HL-60/S4 treated with phorbol 12-myristate 13-acetate at 8.2 ng/mL for 4 days and 3 days (cell line): ENCODE results near the gene CST2.
"Not testable (repeated sequence)": the region's sequence is repeated elsewhere in the genome, so short reads cannot be mapped to it uniquely, and the experiment has no call there.

Source experiments
- in situ Hi-C: fragments of 300-500 bp; cut with MboI; formaldehyde crosslinking; loops from 2 replicates; pipeline ENCODE4 v1.15.0; 2022; ENCODE audit warnings: low sequenced_read_pairs

The CST2 gene

DNA sequence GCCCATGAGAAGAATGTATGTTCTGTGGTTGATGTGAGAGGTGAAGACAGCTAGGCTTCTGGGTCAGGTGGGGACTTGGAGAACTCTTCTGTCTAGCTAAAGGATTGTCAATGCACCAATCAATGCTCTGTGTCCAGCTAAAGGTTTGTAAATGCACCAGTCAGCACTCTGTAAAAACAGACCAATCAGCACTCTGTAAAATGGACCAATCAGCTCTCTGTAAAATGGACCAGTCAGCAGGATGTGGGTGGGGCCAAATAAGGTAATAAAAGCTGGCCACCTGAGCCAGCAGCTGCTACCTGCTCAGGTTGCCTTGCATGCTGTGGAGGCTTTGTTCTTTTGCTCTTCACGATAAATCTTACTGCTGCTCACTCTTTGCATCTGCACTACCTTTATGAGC is 15.0 kb downstream of the CST2 start:
- in situ Hi-C loops = not testable (repeated sequence)

DNA sequence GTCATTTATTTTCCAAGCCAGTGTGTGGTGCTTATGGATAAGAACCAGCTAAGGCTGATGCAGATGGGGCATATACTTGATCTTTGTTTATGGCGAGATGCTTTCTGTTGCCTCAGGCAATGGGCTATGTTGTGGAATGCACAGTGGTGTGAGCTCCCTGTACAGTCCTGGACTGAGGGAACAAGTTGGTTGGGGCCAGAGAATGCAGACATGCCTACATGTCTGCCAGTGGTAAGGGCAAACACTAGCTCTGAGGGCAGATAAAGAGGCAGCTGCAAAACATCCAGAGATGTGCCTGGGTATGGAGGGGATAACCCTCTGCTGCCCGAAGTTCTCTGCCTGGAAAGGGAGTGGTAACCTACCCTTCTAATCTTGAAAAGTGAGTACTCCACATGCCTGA is 16.2 kb downstream of the CST2 start:
- in situ Hi-C loops = not testable (repeated sequence)

DNA sequence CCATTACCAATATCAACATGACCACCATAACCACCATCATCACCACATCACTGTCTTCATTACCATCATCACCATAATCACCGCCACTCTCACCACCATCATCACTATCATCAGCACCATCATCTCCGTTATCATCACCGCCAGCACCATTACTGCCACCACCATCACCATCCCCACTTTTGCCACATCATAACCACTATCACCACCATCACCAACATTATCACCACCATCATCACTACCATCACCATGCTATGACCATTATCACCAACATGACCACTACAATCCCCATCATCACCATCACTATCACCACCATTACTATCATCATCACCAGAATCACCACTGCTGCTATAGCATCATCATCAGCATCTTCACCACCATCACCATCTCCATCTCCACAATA is 25.7 kb downstream of the CST2 start:
- in situ Hi-C loops = no loop called here

DNA sequence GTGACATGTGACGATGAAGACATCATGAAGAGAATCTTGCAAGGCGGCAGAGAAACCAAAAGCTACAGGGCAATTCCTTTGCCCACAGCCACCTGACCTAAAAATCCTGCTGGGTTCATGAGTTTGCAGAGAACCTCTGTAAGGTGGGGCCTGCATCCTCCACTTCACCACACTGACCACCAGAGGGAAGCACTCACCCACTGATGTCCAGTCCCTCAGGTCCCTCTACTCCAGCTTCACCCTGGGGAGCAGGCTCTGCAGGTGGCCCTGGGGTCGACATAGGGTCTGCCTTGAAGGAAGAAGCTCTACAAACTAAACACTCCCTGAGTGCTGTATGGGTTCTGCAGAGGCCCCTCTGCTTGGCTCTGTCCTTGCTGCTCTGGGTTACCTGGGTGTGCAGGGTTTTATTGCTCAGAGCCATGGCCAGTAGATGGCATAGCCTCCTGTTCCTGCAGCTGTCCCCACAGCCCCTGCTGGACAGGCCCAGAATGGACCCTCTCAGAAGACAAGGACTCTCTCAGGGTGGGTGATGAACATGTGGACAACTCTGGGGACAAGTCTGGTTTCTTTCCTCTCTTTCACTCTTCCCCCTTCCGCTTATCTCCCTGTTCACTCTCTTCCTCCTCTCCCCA is 27.2 kb downstream of the CST2 start:
- in situ Hi-C loops = not testable (repeated sequence)

DNA sequence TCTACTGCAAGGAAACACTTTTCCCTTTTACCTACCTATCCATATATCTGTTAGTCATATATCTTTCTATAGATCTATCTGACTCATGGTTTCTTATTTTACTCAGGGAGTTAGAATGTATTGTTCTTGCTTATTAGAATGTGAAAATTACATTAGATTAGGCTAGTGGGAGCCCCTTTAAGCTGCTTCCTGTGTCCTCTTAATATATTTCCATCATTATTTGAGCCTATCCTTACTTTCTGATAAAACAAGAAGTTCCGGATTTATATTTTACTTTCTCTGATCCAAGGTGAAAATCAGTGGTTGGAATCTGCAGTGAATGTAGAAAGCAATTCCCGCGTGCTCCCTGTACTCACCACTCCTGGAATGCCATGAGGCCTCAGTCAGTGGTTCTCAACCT is 31.0 kb downstream of the CST2 start:
- in situ Hi-C loops = no loop called here

DNA sequence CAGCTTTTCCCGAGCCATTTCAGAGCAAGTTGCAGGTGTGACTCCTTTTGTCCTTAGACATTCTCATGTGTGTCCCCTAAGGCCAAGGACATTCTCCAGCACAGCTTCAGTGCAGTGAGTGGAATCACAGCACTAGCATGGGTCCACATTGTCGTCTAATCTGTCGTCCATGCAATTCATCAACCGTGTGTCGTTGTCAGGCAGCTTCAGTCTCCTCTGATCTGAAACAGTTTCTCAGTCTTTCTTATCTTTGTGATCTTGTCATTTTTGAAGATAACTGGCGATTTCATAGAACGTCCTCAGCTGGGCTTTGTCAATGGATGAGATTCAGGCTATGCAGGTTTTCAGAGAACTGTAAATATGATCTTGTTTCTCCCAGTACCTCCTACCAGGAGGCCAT is 31.7 kb downstream of the CST2 start:
- in situ Hi-C loops = no loop called here

DNA sequence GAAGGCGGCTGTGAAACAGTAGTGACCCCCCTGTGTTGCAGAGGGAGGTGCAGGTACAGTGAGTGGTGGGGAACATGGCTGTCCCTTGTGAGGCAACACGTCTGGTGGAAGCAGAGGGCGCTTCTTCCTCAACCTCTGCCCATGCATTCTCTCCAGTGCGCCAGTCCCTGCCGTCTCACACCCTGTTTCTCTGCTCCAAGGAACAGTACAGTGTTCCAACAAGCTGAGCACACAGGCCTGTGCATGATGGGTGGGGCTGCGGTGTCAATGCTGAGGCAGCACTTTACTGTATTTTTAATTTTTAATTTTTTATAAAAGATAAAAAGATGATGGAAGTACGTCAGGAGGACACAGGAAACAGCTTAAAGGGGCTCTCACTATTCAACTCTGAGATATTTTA is 32.5 kb downstream of the CST2 start:
- in situ Hi-C loops = no loop called here

DNA sequence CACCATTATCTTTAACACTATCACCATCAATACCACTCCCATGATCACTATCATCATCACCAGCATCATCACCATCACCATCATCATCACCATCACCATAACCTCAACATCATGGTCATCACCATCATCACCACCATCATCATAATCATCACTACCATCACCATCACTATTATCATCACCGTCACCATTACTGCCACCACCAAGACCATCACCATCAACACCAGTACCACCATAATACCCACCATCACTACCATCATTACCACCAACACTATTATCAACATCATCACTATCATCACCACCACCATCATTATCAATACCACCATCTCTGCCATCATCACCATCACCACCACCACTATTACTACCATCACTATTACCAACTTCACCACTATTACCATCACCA is 43.1 kb downstream of the CST2 start:
- in situ Hi-C loops = no loop called here

DNA sequence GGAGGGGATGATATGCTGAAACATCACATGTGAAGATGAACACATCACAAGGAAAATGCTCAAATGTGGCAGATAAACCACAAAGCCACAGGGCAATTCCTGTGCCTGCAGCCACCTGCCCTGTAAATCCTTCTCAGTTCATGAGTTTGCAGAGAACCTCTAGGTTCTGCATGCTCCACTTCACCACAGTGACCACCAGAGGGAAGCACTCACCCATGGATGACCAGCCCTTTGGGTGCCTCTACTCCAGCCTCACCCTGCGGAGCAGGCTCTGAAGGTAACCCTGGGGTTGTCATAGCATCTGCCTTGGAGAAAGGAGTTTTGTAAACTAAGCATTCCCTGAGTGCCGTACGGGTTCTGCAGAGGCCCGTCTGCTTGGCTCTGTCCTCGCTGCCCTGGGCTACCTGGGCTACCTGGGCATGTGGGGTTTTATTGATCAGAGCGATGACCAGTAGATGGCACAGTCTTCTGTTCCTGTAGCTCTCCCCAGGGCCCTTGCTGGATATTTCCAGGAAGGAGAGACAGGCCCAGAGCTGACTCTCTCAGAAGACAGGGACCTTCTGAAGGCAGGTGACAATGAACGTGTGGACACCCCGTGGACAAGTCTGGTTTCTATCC is 44.1 kb downstream of the CST2 start:
- in situ Hi-C loops = no loop called here

DNA sequence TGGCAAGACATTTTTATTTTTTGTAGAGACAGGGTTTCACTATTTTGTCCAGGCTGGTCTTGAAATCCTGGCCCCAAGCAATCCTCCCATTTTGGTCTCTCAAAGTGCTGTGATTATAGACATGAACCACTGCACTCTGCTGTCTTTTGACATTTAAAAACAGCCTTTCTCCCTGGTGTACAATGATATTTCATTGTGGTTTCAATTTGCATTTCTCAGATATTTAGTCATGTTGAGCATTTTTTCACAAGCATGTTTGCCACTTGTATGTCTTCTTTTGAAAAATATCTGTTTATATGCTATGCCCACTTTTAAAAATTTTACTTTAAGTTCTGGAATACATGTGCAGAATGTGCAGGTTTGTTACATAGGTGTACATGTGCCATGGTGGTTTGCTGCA is 47.9 kb downstream of the CST2 start:
- in situ Hi-C loops = not testable (repeated sequence)

DNA sequence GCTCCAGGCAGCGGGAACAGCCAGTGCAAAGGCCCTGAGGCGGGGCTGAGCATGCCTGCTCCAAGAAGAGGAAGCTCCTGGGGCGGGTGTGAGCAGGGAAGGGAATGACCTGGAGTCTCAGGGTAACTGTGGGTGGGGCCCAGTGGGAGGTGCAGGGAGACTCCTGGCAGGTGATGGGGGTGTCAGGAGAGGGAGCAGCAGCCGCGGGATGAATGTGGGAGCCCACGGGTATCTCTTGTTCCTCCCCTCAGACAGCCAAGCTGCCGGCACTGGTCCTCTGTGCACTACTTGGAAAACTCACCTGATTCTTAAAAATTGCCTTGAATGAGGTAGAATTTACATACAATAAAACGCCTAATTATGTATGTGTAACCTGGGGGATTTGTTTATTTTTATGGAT is 49.1 kb downstream of the CST2 start:
- in situ Hi-C loops = not testable (repeated sequence)

DNA sequence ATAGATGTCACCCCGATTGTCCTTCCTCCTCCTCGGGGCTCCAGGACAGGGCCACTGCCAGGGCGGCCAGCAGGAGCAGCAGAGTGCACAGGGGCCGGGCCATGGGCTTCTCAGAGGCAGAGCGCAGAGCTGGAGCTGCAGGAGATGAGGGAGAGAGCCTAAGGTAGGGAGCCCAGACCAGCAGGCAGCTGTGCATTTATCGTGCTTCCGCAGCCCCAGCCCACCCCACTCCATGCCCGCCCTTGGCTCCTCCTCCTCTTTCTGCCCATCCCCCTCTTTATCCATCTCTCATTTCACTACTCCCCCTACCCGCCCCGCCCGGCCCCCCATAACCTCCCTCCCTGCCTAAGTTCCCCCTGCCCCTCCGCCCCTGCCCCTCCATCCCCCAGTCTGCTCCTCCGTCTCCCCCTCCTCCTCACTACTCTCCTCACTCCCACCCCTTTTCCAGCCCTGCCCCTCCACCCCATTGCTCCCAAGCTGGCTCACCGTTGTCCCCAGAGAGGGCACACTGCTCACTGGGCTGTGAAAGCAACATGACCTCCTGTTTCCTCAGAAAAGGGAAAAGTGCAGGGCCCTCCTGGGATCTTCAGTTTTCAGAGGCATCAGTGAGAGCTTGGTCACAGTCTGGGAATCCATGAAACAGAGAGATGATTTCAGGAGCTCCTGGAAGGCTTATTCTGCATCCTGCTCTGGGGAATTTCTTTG is 50.3 kb downstream of the CST2 start:
- in situ Hi-C loops = no loop called here

DNA sequence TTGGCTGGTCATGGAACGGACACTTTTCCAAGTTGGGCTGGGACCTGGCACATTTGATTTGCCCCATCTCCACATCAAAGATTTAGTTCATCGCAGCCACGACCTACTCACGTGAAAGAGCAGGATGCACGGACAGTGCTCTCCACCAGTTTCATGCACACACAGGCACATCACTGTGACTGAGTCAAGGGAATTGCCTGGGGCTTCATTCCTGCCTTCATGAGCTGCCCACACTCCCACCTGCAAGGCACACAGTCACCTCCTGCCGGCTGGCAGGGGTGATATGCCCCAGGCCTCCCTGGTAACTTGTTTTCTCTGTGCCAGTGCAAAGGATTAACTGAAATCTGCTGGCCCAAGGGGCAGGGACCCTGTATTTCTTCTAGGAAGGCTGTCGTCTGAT is 52.4 kb downstream of the CST2 start:
- in situ Hi-C loops = no loop called here
